BE2C (cell line): ENCODE results near the gene CHD3.

Experiments
- DNase-seq: peaks from one replicate; pipeline ENCODE4 v3.0.0-alpha.2; 2020
- H3K27me3 ChIP-seq: fragments of 250-450 bp; sonication (Bioruptor Pico); 2 replicates; pipeline ENCODE4 v1.5.1; 2020; ENCODE audit warnings: mild to moderate bottlenecking
- H3K36me3 ChIP-seq: fragments of 250-450 bp; sonication (Bioruptor Pico); 2 replicates; pipeline ENCODE4 v1.5.1; 2020; ENCODE audit warnings: mild to moderate bottlenecking
- H3K4me1 ChIP-seq: fragments of 250-450 bp; sonication (Bioruptor Pico); 2 replicates; pipeline ENCODE4 v1.5.1; 2020
- H3K4me3 ChIP-seq: 2 replicates; pipeline ENCODE4 v1.5.1; 2011; ENCODE audit warnings: low read depth, low read length
- H3K9me3 ChIP-seq: fragments of 250-450 bp; sonication (Bioruptor Pico); 2 replicates; pipeline ENCODE4 v1.5.1; 2020
- CTCF ChIP-seq: IDR thresholded peaks from 2 replicates; pipeline ENCODE4 v1.5.1; 2012; ENCODE audit warnings: mild to moderate bottlenecking, low read depth, low read length

The CHD3 gene

GRCh38 chr17:7841915-7842379 lies 46.6 kb upstream of the CHD3 start:
- Histone ChIP-seq H3K9me3 (no peaks in the 10 kb centered on the region), H3K4me3 (peak overlapping the region; percentile 77), H3K27me3 (no peaks in the 10 kb centered on the region), H3K4me1 (peaks cover 2% of the 10 kb centered on the region), H3K36me3 (peaks cover 13% of the 10 kb centered on the region)
- DNase-seq, result peak; percentile 89
- TF ChIP-seq CTCF, result no peak

- Histone ChIP-seq H3K9me3 (no peaks in the 10 kb centered on the region), H3K36me3 (peaks cover 13% of the 10 kb centered on the region), H3K4me1 (peaks cover 2% of the 10 kb centered on the region), H3K27me3 (no peaks in the 10 kb centered on the region), H3K4me3 (peak overlapping the region; percentile 77)
- TF ChIP-seq CTCF, result no peak
- peak; percentile 52 for DNase-seq
These were observed 46.0 kb upstream of the CHD3 start for GRCh38 chr17:7842380-7843256.

- Histone ChIP-seq H3K9me3 (no peaks in the 10 kb centered on the region), H3K4me3 (peak overlapping the region; percentile 77), H3K36me3 (peaks cover 13% of the 10 kb centered on the region), H3K4me1 (peaks cover 2% of the 10 kb centered on the region), H3K27me3 (no peaks in the 10 kb centered on the region)
- no peak for DNase-seq
- TF ChIP-seq CTCF, result no peak
These were observed 45.4 kb upstream of the CHD3 start for GRCh38 chr17:7843257-7843535.

GRCh38 chr17:7843536-7844291 lies 44.9 kb upstream of the CHD3 start:
- DNase-seq, result peak; percentile 76
- H3K4me3 ChIP-seq, result peak overlapping the region; percentile 77

GRCh38 chr17:7844292-7845154 lies 44.1 kb upstream of the CHD3 start:
- Histone ChIP-seq H3K9me3 (no peaks in the 10 kb centered on the region), H3K36me3 (peaks cover 19% of the 10 kb centered on the region), H3K4me3 (peak overlapping the region; percentile 77), H3K27me3 (no peaks in the 10 kb centered on the region), H3K4me1 (no peaks in the 10 kb centered on the region; the same call in 1 of the 2 replicates)
- DNase-seq, result peak; percentile 83
- TF ChIP-seq CTCF, result no peak

More at GRCh38 chr17:7843536-7844291, 44.9 kb upstream of the CHD3 start:
- peaks cover under 1% of the 10 kb centered on the region for H3K4me1 ChIP-seq
- H3K9me3 ChIP-seq, result no peaks in the 10 kb centered on the region
- peaks cover 13% of the 10 kb centered on the region for H3K36me3 ChIP-seq
- H3K27me3 ChIP-seq, result no peaks in the 10 kb centered on the region
- TF ChIP-seq CTCF, result no peak
